ENCODE results near the gene RNF40. TPM values are rescaled to one million over a fixed set of nuclear protein-coding genes. Genes with fewer than 3 reads are reported as not detected.

Gene RNF40
- total RNA-seq, 1 experiment from 2014 or later: 114 TPM

DNA sequence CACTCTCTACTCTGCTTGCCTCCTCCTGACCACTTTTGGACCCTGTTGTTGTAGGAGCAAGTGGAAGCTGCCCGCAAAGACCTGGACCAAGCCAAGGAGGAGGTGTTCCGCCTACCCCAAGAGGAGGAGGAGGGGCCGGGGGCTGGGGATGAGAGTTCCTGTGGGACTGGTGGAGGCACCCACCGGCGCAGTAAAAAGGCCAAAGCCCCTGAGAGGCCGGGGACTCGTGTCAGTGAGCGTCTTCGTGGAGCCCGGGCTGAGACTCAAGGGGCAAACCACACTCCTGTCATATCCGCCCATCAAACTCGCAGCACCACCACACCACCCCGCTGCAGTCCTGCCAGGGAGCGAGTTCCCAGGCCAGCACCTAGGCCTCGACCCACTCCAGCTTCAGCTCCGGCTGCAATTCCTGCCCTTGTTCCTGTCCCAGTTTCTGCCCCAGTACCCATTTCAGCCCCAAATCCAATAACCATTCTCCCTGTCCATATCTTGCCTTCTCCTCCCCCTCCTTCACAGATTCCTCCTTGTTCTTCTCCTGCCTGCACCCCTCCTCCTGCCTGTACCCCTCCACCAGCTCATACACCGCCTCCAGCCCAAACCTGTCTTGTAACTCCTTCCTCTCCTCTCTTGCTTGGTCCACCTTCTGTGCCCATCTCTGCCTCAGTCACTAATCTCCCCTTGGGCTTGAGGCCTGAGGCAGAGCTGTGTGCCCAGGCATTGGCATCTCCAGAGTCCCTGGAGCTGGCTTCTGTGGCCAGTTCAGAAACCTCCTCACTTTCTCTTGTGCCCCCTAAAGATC lies 24.9 kb upstream of the RNF40 start:
- in situ Hi-C loops (cut with HindIII; ENCODE audit: low pct_unique_long_range_greater_than_20kb, low sequenced_read_pairs): no loop called here
- CTCF ChIA-PET: no interaction called here
- Histone ChIP-seq H3K36me3 (ENCODE audit: control insufficient read depth, insufficient read depth, low read length) (peaks cover 12% of the 10 kb centered on the region), H3K27me3 (ENCODE audit: control insufficient read depth, insufficient read depth, low read length) (no peaks in the 10 kb centered on the region), H3K9me3 (ENCODE audit: control insufficient read depth, insufficient read depth, low read depth, low read length) (no peaks in the 10 kb centered on the region), H3K4me3 (ENCODE audit: low read depth in 2 of 2, low read length in 2 of 2) (no peak overlapping the region), H3K27ac (ENCODE audit: low read length) (no peak overlapping the region), H3K4me1 (ENCODE audit: control insufficient read depth, insufficient read depth, low read length) (peaks cover 19% of the 10 kb centered on the region)
- TF ChIP-seq REST (IDR thresholded peaks at IDR 0.05; ENCODE audit: insufficient read depth in 1 of 2, low read depth in 2 of 2, low read length in 1 of 2) (no peak), POLR2AphosphoS5 (IDR thresholded peaks at IDR 0.05; ENCODE audit: low read depth, low read length) (no peak), SIN3A (IDR thresholded peaks at IDR 0.05; ENCODE audit: borderline replicate concordance, insufficient read depth, low read depth, low read length) (no peak), TCF7L2 (IDR thresholded peaks at IDR 0.05; ENCODE audit: low read depth, low read length) (no peak), CTCF (IDR thresholded peaks at IDR 0.05) (no peak)
- BruUV-seq (replicated peaks): no TSS peak
- POLR2A ChIA-PET: no interaction called here
- no peak for ATAC-seq
- intact Hi-C loops (cut with micrococcal nuclease; ENCODE audit: unreplicated experiment): no loop called here
- DNase-seq (ENCODE audit: low read depth, low spot score): no peak

DNA sequence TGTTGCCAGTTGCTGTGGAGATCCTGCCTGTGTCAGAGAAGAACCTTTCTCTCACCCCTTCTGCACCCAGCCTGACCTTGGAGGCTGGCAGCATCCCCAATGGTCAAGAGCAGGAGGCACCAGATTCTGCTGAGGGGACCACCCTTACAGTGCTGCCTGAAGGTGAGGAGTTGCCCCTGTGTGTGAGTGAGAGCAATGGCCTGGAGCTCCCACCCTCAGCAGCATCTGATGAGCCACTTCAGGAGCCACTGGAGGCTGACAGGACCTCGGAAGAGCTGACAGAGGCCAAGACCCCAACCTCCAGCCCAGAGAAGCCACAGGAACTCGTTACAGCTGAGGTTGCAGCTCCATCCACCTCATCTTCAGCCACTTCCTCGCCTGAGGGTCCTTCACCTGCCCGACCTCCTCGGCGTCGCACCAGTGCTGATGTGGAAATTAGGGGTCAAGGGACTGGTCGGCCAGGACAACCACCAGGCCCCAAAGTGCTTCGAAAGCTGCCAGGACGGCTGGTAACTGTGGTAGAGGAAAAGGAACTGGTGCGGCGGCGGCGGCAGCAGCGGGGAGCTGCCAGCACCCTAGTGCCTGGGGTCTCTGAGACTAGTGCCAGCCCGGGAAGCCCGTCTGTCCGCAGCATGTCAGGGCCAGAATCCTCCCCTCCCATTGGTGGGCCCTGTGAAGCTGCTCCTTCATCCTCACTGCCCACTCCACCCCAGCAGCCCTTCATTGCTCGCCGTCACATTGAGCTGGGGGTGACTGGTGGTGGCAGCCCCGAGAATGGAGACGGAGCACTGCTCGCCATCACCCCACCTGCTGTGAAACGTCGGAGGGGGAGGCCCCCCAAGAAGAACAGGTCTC lies 24.1 kb upstream of the RNF40 start:
- DNase-seq (ENCODE audit: low read depth, low spot score): no peak

More for the DNA sequence above, 24.1 kb upstream of the RNF40 start:
- TF ChIP-seq REST (IDR thresholded peaks at IDR 0.05; ENCODE audit: insufficient read depth in 1 of 2, low read depth in 2 of 2, low read length in 1 of 2) (no peak), POLR2AphosphoS5 (IDR thresholded peaks at IDR 0.05; ENCODE audit: low read depth, low read length) (no peak)
- Histone ChIP-seq H3K36me3 (ENCODE audit: control insufficient read depth, insufficient read depth, low read length) (peaks cover 12% of the 10 kb centered on the region), H3K27me3 (ENCODE audit: control insufficient read depth, insufficient read depth, low read length) (no peaks in the 10 kb centered on the region), H3K9me3 (ENCODE audit: control insufficient read depth, insufficient read depth, low read depth, low read length) (no peaks in the 10 kb centered on the region), H3K27ac (ENCODE audit: low read length) (no peak overlapping the region), H3K4me1 (ENCODE audit: control insufficient read depth, insufficient read depth, low read length) (peaks cover 19% of the 10 kb centered on the region), H3K4me3 (ENCODE audit: low read depth in 2 of 2, low read length in 2 of 2) (no peak overlapping the region)
- in situ Hi-C loops (cut with HindIII; ENCODE audit: low pct_unique_long_range_greater_than_20kb, low sequenced_read_pairs) (no loop called here), intact Hi-C loops (cut with micrococcal nuclease; ENCODE audit: unreplicated experiment) (no loop called here)
- TSS peak; percentile 54 for BruUV-seq (replicated peaks)
- POLR2A ChIA-PET: no interaction called here
- no peak for ATAC-seq
- CTCF ChIA-PET: no interaction called here
